Esophagus squamous epithelium (tissue), 5 donors: ENCODE measurements around the gene CIB2. TPM values are rescaled to one million over a fixed set of nuclear protein-coding genes. Genes with fewer than 3 reads are reported as not detected.

Experiments used
- DNase-seq: peaks from one replicate; lab custom pipeline; 2025; lab: John Stamatoyannopoulos, UW
- H3K27ac ChIP-seq, 4 donors: fragments of 200-600 bp; sonication (generic); one replicate each; pipeline ENCODE4 v1.5.1; 2016 to 2019; ENCODE audit warnings: mild to moderate bottlenecking in 1 of 4
- H3K27me3 ChIP-seq, 4 donors: fragments of 200-600 bp; sonication (generic); 1 replicate in 3 of 4; 2 replicates in 1 of 4; pipeline versions ENCODE4 v1.5.1 to v1.6.0; 2017 to 2021; ENCODE audit warnings: antibody characterized with exemption in 1 of 4
- H3K36me3 ChIP-seq, 3 donors: fragments of 200-600 bp; sonication (generic); one replicate each; pipeline ENCODE4 v1.5.1; 2016 to 2019
- H3K4me1 ChIP-seq, 3 donors: fragments of 200-600 bp; sonication (generic); one replicate each; pipeline ENCODE4 v1.5.1; 2017 to 2019
- H3K4me3 ChIP-seq, 4 donors: fragments of 200-600 bp; sonication (generic); 1 replicate in 3 of 4; 2 replicates in 1 of 4; pipeline ENCODE4 v1.5.1; 2016 to 2019; ENCODE audit warnings: mild to moderate bottlenecking in 2 of 4, moderate library complexity in 1 of 4
- H3K9me3 ChIP-seq, 3 donors: fragments of 200-600 bp; sonication (generic); one replicate each; pipeline ENCODE4 v1.5.1; 2016 to 2019
- POLR2A ChIP-seq, 4 donors: fragments of 450-650 bp; IDR thresholded peaks; one replicate each; pipeline ENCODE4 v1.6.1; 2017; ENCODE audit warnings: antibody characterized with exemption in 4 of 4, mild to moderate bottlenecking in 4 of 4, moderate library complexity in 3 of 4
- WGBS, 2 donors: methylation state at CpG; one replicate each; pipeline ENCODE4 v1.1.5; 2018; 5-methylcytosine and 5-hydroxymethylcytosine counted together
- intact Hi-C: fragments of 100-400 bp; cut with DNase I; formaldehyde crosslinking; loops from one replicate; pipeline ENCODE4 v1.15.0; 2022
- total RNA-seq, 4 donors: library from RNA; depleted of rRNA; stranded (reverse); fragments of >200 nt; gene quantifications; one replicate each; pipeline ENCODE4 v1.1.0, GENCODE V29; 2016
- TF ChIP-seq, protein P1 (sequence below), 6 experiments: fragments of 450-650 bp in 4 of 6; fragments of 200-600 bp in 2 of 6; sonication (generic) in 2 of 6; IDR thresholded peaks; one replicate each; pipeline ENCODE4 v1.5.1; 2016 to 2019; ENCODE audit warnings: antibody characterized with exemption in 6 of 6, mild to moderate bottlenecking in 4 of 6, moderate library complexity in 4 of 6
- donor health status: DM: yes; HTN: yes; CAD: no.

The CIB2 gene
- total RNA-seq, 4 donors from 2014 or later = 1.1 to 11.8 (median 1.5) TPM

- DNase-seq = peak; percentile 82
These were observed 18.0 kb upstream of the CIB2 start, which contains the start of gene IDH3A for GRCh38 chr15:78149068-78149804. IDH3A (plus strand) TSS chr15:78149362; CDS start chr15:78149404, 42 bp downstream.

DNA sequence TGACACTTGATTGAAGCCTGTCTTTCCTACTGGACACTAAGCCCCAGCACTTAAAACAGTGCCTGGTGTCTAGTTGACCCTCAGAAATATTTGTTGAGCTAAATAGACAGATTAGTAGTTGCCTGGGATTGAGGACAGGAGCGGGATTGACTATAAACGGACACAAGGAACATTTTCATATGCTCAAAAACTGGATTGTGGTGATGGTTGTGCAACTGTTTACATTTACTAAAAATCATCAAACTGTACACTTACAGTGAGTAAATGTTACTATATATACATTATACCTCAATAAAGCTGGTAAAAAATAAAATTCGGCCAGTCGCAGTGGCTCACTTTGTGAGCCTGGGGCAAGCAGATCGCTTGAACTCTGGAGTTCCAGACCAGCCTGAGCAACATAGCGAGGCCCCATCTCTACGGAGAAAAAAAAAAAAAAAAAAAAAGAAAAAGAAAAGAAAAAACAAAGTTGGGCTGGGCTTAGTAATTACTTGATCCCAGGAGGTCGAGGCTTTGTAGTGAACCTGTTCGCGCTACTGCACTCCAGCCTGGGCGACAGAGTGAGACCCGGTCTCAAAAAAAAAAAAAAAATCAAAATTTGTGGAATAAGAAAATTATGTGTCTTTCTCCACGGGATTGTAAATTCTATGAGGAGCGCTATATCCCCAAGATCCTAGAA lies 17.3 kb upstream of the CIB2 start:
- Histone ChIP-seq H3K4me1 (peaks cover 5 to 54% (median 26%) of the 10 kb centered on the region in 3 donors), H3K36me3 (peaks cover 0 to 3% (median 0%) of the 10 kb centered on the region in 3 donors), H3K4me3 (peak overlapping the region; percentile 67 to 94 (median 85)), H3K27me3 (no peaks in the 10 kb centered on the region), H3K27ac (peak overlapping the region; percentile 74 to 94 (median 92)), H3K9me3 (no peaks in the 10 kb centered on the region)
- intact Hi-C loops = no loop called here
- whole genome bisulfite sequencing, 2 donors = 12 to 22% methylated on average over 9 to 14 of the region's 14 CpGs
- DNase-seq = no peak
- TF ChIP-seq POLR2A (IDR thresholded peaks at IDR 0.05) = no peak
- TF ChIP-seq, protein P1, sequence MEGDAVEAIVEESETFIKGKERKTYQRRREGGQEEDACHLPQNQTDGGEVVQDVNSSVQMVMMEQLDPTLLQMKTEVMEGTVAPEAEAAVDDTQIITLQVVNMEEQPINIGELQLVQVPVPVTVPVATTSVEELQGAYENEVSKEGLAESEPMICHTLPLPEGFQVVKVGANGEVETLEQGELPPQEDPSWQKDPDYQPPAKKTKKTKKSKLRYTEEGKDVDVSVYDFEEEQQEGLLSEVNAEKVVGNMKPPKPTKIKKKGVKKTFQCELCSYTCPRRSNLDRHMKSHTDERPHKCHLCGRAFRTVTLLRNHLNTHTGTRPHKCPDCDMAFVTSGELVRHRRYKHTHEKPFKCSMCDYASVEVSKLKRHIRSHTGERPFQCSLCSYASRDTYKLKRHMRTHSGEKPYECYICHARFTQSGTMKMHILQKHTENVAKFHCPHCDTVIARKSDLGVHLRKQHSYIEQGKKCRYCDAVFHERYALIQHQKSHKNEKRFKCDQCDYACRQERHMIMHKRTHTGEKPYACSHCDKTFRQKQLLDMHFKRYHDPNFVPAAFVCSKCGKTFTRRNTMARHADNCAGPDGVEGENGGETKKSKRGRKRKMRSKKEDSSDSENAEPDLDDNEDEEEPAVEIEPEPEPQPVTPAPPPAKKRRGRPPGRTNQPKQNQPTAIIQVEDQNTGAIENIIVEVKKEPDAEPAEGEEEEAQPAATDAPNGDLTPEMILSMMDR (IDR thresholded peaks at IDR 0.05) = no peak

More at GRCh38 chr15:78149068-78149804, 18.0 kb upstream of the CIB2 start, which contains the start of gene IDH3A:
- Histone ChIP-seq H3K36me3 (peaks cover 0 to 3% (median 0%) of the 10 kb centered on the region in 3 donors), H3K27me3 (no peaks in the 10 kb centered on the region), H3K9me3 (no peaks in the 10 kb centered on the region), H3K4me3 (peak within 1 kb of the TSS; percentile 67 to 94 (median 85)), H3K27ac (peak within 1 kb of the TSS; percentile 80 to 94 (median 92)), H3K4me1 (peaks cover 5 to 57% (median 28%) of the 10 kb centered on the region in 3 donors)
- intact Hi-C loops = no loop called here
- TF ChIP-seq POLR2A (IDR thresholded peaks at IDR 0.05) = peak in 3 of 4 donors; percentile 51 to 91 (median 83)
- TF ChIP-seq, protein P1 (IDR thresholded peaks at IDR 0.05) = no peak
- 0% methylated on average over 7 to 21 of the region's 79 CpGs for WGBS, 2 donors

DNA sequence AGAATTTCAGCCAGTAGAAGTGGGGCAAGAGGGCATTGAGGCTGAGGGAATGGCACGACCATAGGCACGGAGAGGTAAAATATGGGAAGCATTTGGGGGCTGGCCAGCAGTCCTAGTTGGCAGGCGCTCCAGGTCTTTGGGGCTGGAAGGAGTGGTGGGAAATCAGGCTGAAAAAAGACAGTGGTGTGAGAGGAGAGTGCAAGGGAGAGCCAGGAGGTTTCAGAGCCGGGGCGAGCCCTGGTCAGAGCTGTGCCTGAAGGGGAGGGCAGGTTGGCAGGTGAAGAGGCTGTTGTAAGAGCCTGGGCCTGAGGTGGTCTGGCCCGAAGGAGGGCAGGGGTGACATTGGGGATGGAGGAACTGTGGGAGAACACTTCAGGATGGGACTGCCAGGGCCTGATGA lies 16.3 kb upstream of the CIB2 start:
- peaks cover 0 to 2% (median 0%) of the 10 kb centered on the region in 3 donors for H3K36me3 ChIP-seq
- TF ChIP-seq, protein P1 (IDR thresholded peaks at IDR 0.05) = no peak
- no peak for TF ChIP-seq POLR2A (IDR thresholded peaks at IDR 0.05)
- peaks cover 5 to 49% (median 21%) of the 10 kb centered on the region in 3 donors for H3K4me1 ChIP-seq
- H3K4me3 ChIP-seq = no peak overlapping the region
- peak overlapping the region; percentile 16 to 92 (median 34) for H3K27ac ChIP-seq
- no peaks in the 10 kb centered on the region for H3K27me3 ChIP-seq
- DNase-seq = no peak
- no peaks in the 10 kb centered on the region for H3K9me3 ChIP-seq
- WGBS, 2 donors = 60 to 68% methylated on average over 6 of the region's 6 CpGs
- intact Hi-C loops = no loop called here

- intact Hi-C loops = no loop called here
- WGBS, 2 donors = 56 to 61% methylated on average over 4 of the region's 4 CpGs
- Histone ChIP-seq H3K27ac (peak overlapping the region in 3 of 4 donors; percentile 36 to 65 (median 53)), H3K4me3 (no peak overlapping the region), H3K27me3 (no peaks in the 10 kb centered on the region), H3K4me1 (peaks cover 5 to 49% (median 21%) of the 10 kb centered on the region in 3 donors), H3K9me3 (no peaks in the 10 kb centered on the region), H3K36me3 (no peaks in the 10 kb centered on the region)
- TF ChIP-seq, protein P1 (IDR thresholded peaks at IDR 0.05) = no peak
- TF ChIP-seq POLR2A (IDR thresholded peaks at IDR 0.05) = no peak
- no peak for DNase-seq
These were observed 15.3 kb upstream of the CIB2 start for GRCh38 chr15:78146425-78147154.
